Ishikawa (cell line): ENCODE results near the gene OR52E8.

ENCODE experiments used
- CEBPB ChIP-seq: IDR thresholded peaks from 2 replicates; pipeline ENCODE4 v1.6.1; 2012
- CREB1 ChIP-seq: IDR thresholded peaks from 2 replicates; pipeline ENCODE4 v1.6.1; 2012; ENCODE audit warnings: low read depth
- EGR1 ChIP-seq: IDR thresholded peaks from 2 replicates; pipeline ENCODE4 v1.6.1; 2012
- EP300 ChIP-seq: IDR thresholded peaks from 2 replicates; pipeline ENCODE4 v1.6.1; 2012; ENCODE audit warnings: borderline replicate concordance
- FOXM1 ChIP-seq: IDR thresholded peaks from 2 replicates; pipeline ENCODE4 v1.6.1; 2012; ENCODE audit warnings: low read depth, borderline replicate concordance
- MAX ChIP-seq: IDR thresholded peaks from 2 replicates; pipeline ENCODE4 v1.6.1; 2012
- NFIC ChIP-seq: IDR thresholded peaks from 2 replicates; pipeline ENCODE4 v1.6.1; 2012
- RAD21 ChIP-seq: IDR thresholded peaks from 2 replicates; pipeline ENCODE4 v1.6.1; 2012; ENCODE audit warnings: low read depth
- REST ChIP-seq: IDR thresholded peaks from 2 replicates; pipeline ENCODE4 v1.6.1; 2012; ENCODE audit warnings: low read depth, mild to moderate bottlenecking
- TAF1 ChIP-seq: IDR thresholded peaks from 2 replicates; pipeline ENCODE4 v1.6.1; 2012; ENCODE audit warnings: low read depth, mild to moderate bottlenecking
- TCF12 ChIP-seq: IDR thresholded peaks from 2 replicates; pipeline ENCODE4 v1.6.1; 2012; ENCODE audit warnings: low read depth
- TEAD4 ChIP-seq: IDR thresholded peaks from 2 replicates; pipeline ENCODE4 v1.6.1; 2012
- USF1 ChIP-seq: IDR thresholded peaks from 2 replicates; pipeline ENCODE4 v1.6.1; 2012
- YY1 ChIP-seq: IDR thresholded peaks from 2 replicates; pipeline ENCODE4 v1.6.1; 2012; ENCODE audit warnings: low read depth
- ZBTB7A ChIP-seq: IDR thresholded peaks from 2 replicates; pipeline ENCODE4 v1.6.1; 2012; ENCODE audit warnings: low read depth

OR52E8 gene

GRCh38 chr11:5865826-5866225, 8.3 kb upstream of the OR52E8 start:
- no peak for TF ChIP-seq FOXM1
- no peak for TF ChIP-seq ZBTB7A
- no peak for TF ChIP-seq YY1
- TF ChIP-seq CREB1 = no peak
- TF ChIP-seq TEAD4 = no peak
- TF ChIP-seq RAD21 = no peak
- no peak for TF ChIP-seq REST
- TF ChIP-seq TCF12 = no peak
- TF ChIP-seq USF1 = no peak
- TF ChIP-seq EGR1 = no peak
- TF ChIP-seq MAX = no peak

GRCh38 chr11:5851002-5851401, 6.5 kb downstream of the OR52E8 start:
- no peak for TF ChIP-seq REST
- TF ChIP-seq CEBPB = no peak
- no peak for TF ChIP-seq ZBTB7A
- no peak for TF ChIP-seq TAF1
- no peak for TF ChIP-seq YY1
- TF ChIP-seq EP300 = no peak
- TF ChIP-seq TCF12 = no peak
- no peak for TF ChIP-seq USF1
- TF ChIP-seq FOXM1 = no peak
- no peak for TF ChIP-seq MAX
- TF ChIP-seq RAD21 = no peak
- no peak for TF ChIP-seq CREB1
- no peak for TF ChIP-seq NFIC
- no peak for TF ChIP-seq TEAD4
- TF ChIP-seq EGR1 = no peak

GRCh38 chr11:5847711-5848110, 9.8 kb downstream of the OR52E8 start:
- TF ChIP-seq TCF12 (no peak), USF1 (no peak), TEAD4 (no peak), FOXM1 (no peak), EP300 (no peak), TAF1 (no peak), ZBTB7A (no peak), MAX (no peak), EGR1 (no peak), CREB1 (no peak), NFIC (no peak), YY1 (no peak), CEBPB (no peak), REST (no peak)

GRCh38 chr11:5846701-5847100, 10.8 kb downstream of the OR52E8 start:
- TF ChIP-seq TCF12 (no peak), FOXM1 (no peak), TEAD4 (no peak), EGR1 (no peak), EP300 (no peak), USF1 (no peak), CEBPB (no peak), ZBTB7A (no peak), CREB1 (no peak), RAD21 (no peak), YY1 (no peak), TAF1 (no peak), MAX (no peak), REST (no peak), NFIC (no peak)
